ENCODE measurements around the gene KAZN. TPM values are rescaled to one million over a fixed set of nuclear protein-coding genes. Genes with fewer than 3 reads are reported as not detected.

The KAZN gene
- total RNA-seq, 2 donors from 2014 or later = 0.22 to 0.74 TPM

GRCh38 chr1:14742181-14742980, 143.9 kb downstream of the KAZN start:
- Mint-ChIP-seq H3K27me3 (peaks cover 24% of the 10 kb centered on the region), H3K4me3 (no peak overlapping the region), H3K27ac (no peak overlapping the region), H3K9me3 (no peaks in the 10 kb centered on the region), H3K36me3 (ENCODE audit: low read depth) (no peaks in the 10 kb centered on the region), H3K4me1 (no peaks in the 10 kb centered on the region)
- ATAC-seq (replicated peaks) = peak; percentile 60

GRCh38 chr1:14743368-14743767, 144.9 kb downstream of the KAZN start:
- H3K27ac Mint-ChIP-seq = no peak overlapping the region
- no peak for ATAC-seq (replicated peaks)
- H3K4me3 Mint-ChIP-seq = no peak overlapping the region
- no peaks in the 10 kb centered on the region for H3K4me1 Mint-ChIP-seq
- no peaks in the 10 kb centered on the region for H3K36me3 Mint-ChIP-seq (ENCODE audit: low read depth)
- no peaks in the 10 kb centered on the region for H3K9me3 Mint-ChIP-seq
- H3K27me3 Mint-ChIP-seq = peaks cover 24% of the 10 kb centered on the region

- H3K4me1 Mint-ChIP-seq = no peaks in the 10 kb centered on the region
- no peaks in the 10 kb centered on the region for H3K36me3 Mint-ChIP-seq (ENCODE audit: low read depth)
- peaks cover 23% of the 10 kb centered on the region for H3K27me3 Mint-ChIP-seq
- no peaks in the 10 kb centered on the region for H3K9me3 Mint-ChIP-seq
- no peak for ATAC-seq (replicated peaks)
- H3K4me3 Mint-ChIP-seq = no peak overlapping the region
- H3K27ac Mint-ChIP-seq = no peak overlapping the region
Measured at GRCh38 chr1:14745001-14745720, 146.7 kb downstream of the KAZN start.

GRCh38 chr1:14745789-14746188, 147.3 kb downstream of the KAZN start:
- no peak for ATAC-seq (replicated peaks)
- H3K36me3 Mint-ChIP-seq (ENCODE audit: low read depth) = no peaks in the 10 kb centered on the region
- peaks cover 17% of the 10 kb centered on the region for H3K27me3 Mint-ChIP-seq
- no peaks in the 10 kb centered on the region for H3K9me3 Mint-ChIP-seq
- no peaks in the 10 kb centered on the region for H3K4me1 Mint-ChIP-seq
- no peak overlapping the region for H3K27ac Mint-ChIP-seq
- no peak overlapping the region for H3K4me3 Mint-ChIP-seq

- Mint-ChIP-seq H3K36me3 (ENCODE audit: low read depth) (no peaks in the 10 kb centered on the region), H3K4me1 (no peaks in the 10 kb centered on the region), H3K9me3 (no peaks in the 10 kb centered on the region), H3K27me3 (peaks cover 15% of the 10 kb centered on the region), H3K4me3 (no peak overlapping the region), H3K27ac (no peak overlapping the region)
- no peak for ATAC-seq (replicated peaks)
Measured at GRCh38 chr1:14746393-14746792, 147.9 kb downstream of the KAZN start.

- Mint-ChIP-seq H3K27ac (no peak overlapping the region), H3K4me1 (no peaks in the 10 kb centered on the region), H3K9me3 (no peaks in the 10 kb centered on the region), H3K36me3 (ENCODE audit: low read depth) (no peaks in the 10 kb centered on the region), H3K27me3 (peaks cover 7% of the 10 kb centered on the region), H3K4me3 (no peak overlapping the region)
- ATAC-seq (replicated peaks) = no peak
Measured at GRCh38 chr1:14748151-14748550, 149.7 kb downstream of the KAZN start.

GRCh38 chr1:14748977-14749376, 150.5 kb downstream of the KAZN start:
- Mint-ChIP-seq H3K36me3 (ENCODE audit: low read depth) (no peaks in the 10 kb centered on the region), H3K4me3 (no peak overlapping the region), H3K27me3 (peaks cover 7% of the 10 kb centered on the region), H3K4me1 (no peaks in the 10 kb centered on the region), H3K27ac (no peak overlapping the region), H3K9me3 (no peaks in the 10 kb centered on the region)
- no peak for ATAC-seq (replicated peaks)

- Mint-ChIP-seq H3K9me3 (no peaks in the 10 kb centered on the region), H3K4me1 (no peaks in the 10 kb centered on the region), H3K36me3 (ENCODE audit: low read depth) (no peaks in the 10 kb centered on the region), H3K27ac (no peak overlapping the region), H3K27me3 (peaks cover 7% of the 10 kb centered on the region), H3K4me3 (no peak overlapping the region)
- ATAC-seq (replicated peaks) = no peak
Measured at GRCh38 chr1:14750490-14750889, 152.0 kb downstream of the KAZN start.

GRCh38 chr1:14755518-14756252, 157.2 kb downstream of the KAZN start:
- Mint-ChIP-seq H3K4me1 (no peaks in the 10 kb centered on the region), H3K27ac (no peak overlapping the region), H3K27me3 (peaks cover 11% of the 10 kb centered on the region), H3K4me3 (no peak overlapping the region), H3K9me3 (no peaks in the 10 kb centered on the region), H3K36me3 (ENCODE audit: low read depth) (no peaks in the 10 kb centered on the region)
- ATAC-seq (replicated peaks) = no peak

GRCh38 chr1:14756589-14757285, 158.3 kb downstream of the KAZN start:
- Mint-ChIP-seq H3K27me3 (peaks cover 11% of the 10 kb centered on the region), H3K9me3 (no peaks in the 10 kb centered on the region), H3K4me3 (no peak overlapping the region), H3K36me3 (ENCODE audit: low read depth) (no peaks in the 10 kb centered on the region), H3K4me1 (no peaks in the 10 kb centered on the region), H3K27ac (no peak overlapping the region)
- no peak for ATAC-seq (replicated peaks)

GRCh38 chr1:14757286-14757625, 158.8 kb downstream of the KAZN start:
- Mint-ChIP-seq H3K27ac (no peak overlapping the region), H3K9me3 (no peaks in the 10 kb centered on the region), H3K27me3 (peaks cover 11% of the 10 kb centered on the region), H3K36me3 (ENCODE audit: low read depth) (no peaks in the 10 kb centered on the region), H3K4me1 (no peaks in the 10 kb centered on the region), H3K4me3 (no peak overlapping the region)
- no peak for ATAC-seq (replicated peaks)

- no peak overlapping the region for H3K4me3 Mint-ChIP-seq
- no peaks in the 10 kb centered on the region for H3K36me3 Mint-ChIP-seq (ENCODE audit: low read depth)
Measured at GRCh38 chr1:14759042-14759818, 160.7 kb downstream of the KAZN start.

GRCh38 chr1:14759843-14760242, 161.4 kb downstream of the KAZN start:
- no peak for ATAC-seq (replicated peaks)
- no peaks in the 10 kb centered on the region for H3K4me1 Mint-ChIP-seq
- no peaks in the 10 kb centered on the region for H3K36me3 Mint-ChIP-seq (ENCODE audit: low read depth)
- no peak overlapping the region for H3K27ac Mint-ChIP-seq
- H3K27me3 Mint-ChIP-seq = peaks cover 16% of the 10 kb centered on the region
- no peak overlapping the region for H3K4me3 Mint-ChIP-seq
- no peaks in the 10 kb centered on the region for H3K9me3 Mint-ChIP-seq

More at GRCh38 chr1:14759042-14759818, 160.7 kb downstream of the KAZN start:
- H3K9me3 Mint-ChIP-seq = no peaks in the 10 kb centered on the region
- H3K4me1 Mint-ChIP-seq = no peaks in the 10 kb centered on the region
- no peak for ATAC-seq (replicated peaks)
- H3K27ac Mint-ChIP-seq = no peak overlapping the region
- H3K27me3 Mint-ChIP-seq = peaks cover 13% of the 10 kb centered on the region

GRCh38 chr1:14760780-14761179, 162.3 kb downstream of the KAZN start:
- no peaks in the 10 kb centered on the region for H3K36me3 Mint-ChIP-seq (ENCODE audit: low read depth)
- H3K27ac Mint-ChIP-seq = no peak overlapping the region
- no peaks in the 10 kb centered on the region for H3K4me1 Mint-ChIP-seq
- H3K4me3 Mint-ChIP-seq = no peak overlapping the region
- H3K27me3 Mint-ChIP-seq = peaks cover 24% of the 10 kb centered on the region
- no peaks in the 10 kb centered on the region for H3K9me3 Mint-ChIP-seq
- no peak for ATAC-seq (replicated peaks)
